ENCODE results near the gene YWHAG.
"Not testable (repeated sequence)": the region's sequence is repeated elsewhere in the genome, so short reads cannot be mapped to it uniquely, and the experiment has no call there.

The YWHAG gene

GRCh38 chr7:76358481-76359110 lies at the start of gene YWHAG:
Gene YWHAG, minus strand, starts transcription at chr7:76358991. Its CDS starts 183 bp downstream, at chr7:76358808.
- Mint-ChIP-seq H3K9me3 (no peaks in the 10 kb centered on the region), H3K4me1 (peaks cover 25% of the 10 kb centered on the region), H3K36me3 (peaks cover 10% of the 10 kb centered on the region), H3K27ac (peak within 1 kb of the TSS; percentile 97), H3K4me3 (peak within 1 kb of the TSS; percentile 97), H3K27me3 (no peaks in the 10 kb centered on the region)
- DNase-seq (ENCODE audit: low spot score in 2 of 2) (peak; percentile 87 to 93), ATAC-seq (ENCODE audit: low read depth) (peak; percentile 74)

- H3K4me3 Mint-ChIP-seq = no peak overlapping the region
- peaks cover 6% of the 10 kb centered on the region for H3K4me1 Mint-ChIP-seq
- no peak for ATAC-seq (ENCODE audit: low read depth)
- H3K36me3 Mint-ChIP-seq = no peaks in the 10 kb centered on the region
- no peak for DNase-seq (ENCODE audit: low spot score in 2 of 2)
- no peaks in the 10 kb centered on the region for H3K9me3 Mint-ChIP-seq
- peaks cover 2% of the 10 kb centered on the region for H3K27me3 Mint-ChIP-seq
- H3K27ac Mint-ChIP-seq = no peak overlapping the region
Observed at GRCh38 chr7:76408121-76408560, 49.4 kb upstream of the YWHAG start.

GRCh38 chr7:76407718-76408117 lies 48.9 kb upstream of the YWHAG start:
- Mint-ChIP-seq H3K4me1 (peaks cover 6% of the 10 kb centered on the region), H3K27me3 (peaks cover 2% of the 10 kb centered on the region), H3K9me3 (no peaks in the 10 kb centered on the region), H3K4me3 (no peak overlapping the region), H3K27ac (no peak overlapping the region), H3K36me3 (no peaks in the 10 kb centered on the region)
- ATAC-seq (ENCODE audit: low read depth) = no peak
- no peak for DNase-seq (ENCODE audit: low spot score in 2 of 2)

- no peaks in the 10 kb centered on the region for H3K9me3 Mint-ChIP-seq
- no peak overlapping the region for H3K4me3 Mint-ChIP-seq
- H3K36me3 Mint-ChIP-seq = no peaks in the 10 kb centered on the region
- ATAC-seq (ENCODE audit: low read depth) = no peak
- no peaks in the 10 kb centered on the region for H3K27me3 Mint-ChIP-seq
- no peak for DNase-seq (ENCODE audit: low spot score in 2 of 2)
- H3K4me1 Mint-ChIP-seq = peaks cover 6% of the 10 kb centered on the region
- no peak overlapping the region for H3K27ac Mint-ChIP-seq
Observed at GRCh38 chr7:76405738-76406137, 46.9 kb upstream of the YWHAG start.

GRCh38 chr7:76403780-76404494 lies 45.1 kb upstream of the YWHAG start:
- no peak overlapping the region for H3K4me3 Mint-ChIP-seq
- ATAC-seq (ENCODE audit: low read depth) (peak; percentile 67), DNase-seq (ENCODE audit: low spot score in 2 of 2) (no peak)
- H3K9me3 Mint-ChIP-seq = no peaks in the 10 kb centered on the region
- H3K27ac Mint-ChIP-seq = peak overlapping the region; percentile 32
- peaks cover 6% of the 10 kb centered on the region for H3K4me1 Mint-ChIP-seq
- H3K27me3 Mint-ChIP-seq = no peaks in the 10 kb centered on the region
- H3K36me3 Mint-ChIP-seq = no peaks in the 10 kb centered on the region

GRCh38 chr7:76403097-76403496 lies 44.3 kb upstream of the YWHAG start:
- not testable (repeated sequence) for H3K27ac Mint-ChIP-seq; H3K9me3 Mint-ChIP-seq; H3K4me1 Mint-ChIP-seq; ATAC-seq (ENCODE audit: low read depth); H3K27me3 Mint-ChIP-seq; H3K36me3 Mint-ChIP-seq; DNase-seq (ENCODE audit: low spot score in 2 of 2); H3K4me3 Mint-ChIP-seq

- Mint-ChIP-seq H3K4me1 (peaks cover 13% of the 10 kb centered on the region), H3K36me3 (no peaks in the 10 kb centered on the region), H3K27ac (no peak overlapping the region), H3K27me3 (no peaks in the 10 kb centered on the region), H3K9me3 (no peaks in the 10 kb centered on the region), H3K4me3 (no peak overlapping the region)
- no peak for DNase-seq (ENCODE audit: low spot score in 2 of 2)
- no peak for ATAC-seq (ENCODE audit: low read depth)
Observed at GRCh38 chr7:76400248-76400647, 41.5 kb upstream of the YWHAG start.

GRCh38 chr7:76397409-76398183 lies 38.8 kb upstream of the YWHAG start:
- DNase-seq (ENCODE audit: low spot score in 2 of 2) = peak; percentile 60 to 61
- Mint-ChIP-seq H3K4me3 (peak overlapping the region; percentile 86), H3K36me3 (no peaks in the 10 kb centered on the region), H3K4me1 (peaks cover 11% of the 10 kb centered on the region), H3K27ac (no peak overlapping the region), H3K27me3 (no peaks in the 10 kb centered on the region), H3K9me3 (no peaks in the 10 kb centered on the region)
- peak; percentile 50 for ATAC-seq (ENCODE audit: low read depth)

- no peak for ATAC-seq (ENCODE audit: low read depth)
- DNase-seq (ENCODE audit: low spot score in 2 of 2) = no peak
- Mint-ChIP-seq H3K27me3 (no peaks in the 10 kb centered on the region), H3K4me3 (peak overlapping the region; percentile 86), H3K36me3 (no peaks in the 10 kb centered on the region), H3K9me3 (no peaks in the 10 kb centered on the region), H3K4me1 (peaks cover 11% of the 10 kb centered on the region), H3K27ac (no peak overlapping the region)
Observed at GRCh38 chr7:76396864-76397263, 38.1 kb upstream of the YWHAG start.

- no peak for DNase-seq (ENCODE audit: low spot score in 2 of 2)
- no peaks in the 10 kb centered on the region for H3K27me3 Mint-ChIP-seq
- no peaks in the 10 kb centered on the region for H3K36me3 Mint-ChIP-seq
- no peak for ATAC-seq (ENCODE audit: low read depth)
- H3K4me1 Mint-ChIP-seq = peaks cover 11% of the 10 kb centered on the region
- no peak overlapping the region for H3K27ac Mint-ChIP-seq
- no peaks in the 10 kb centered on the region for H3K9me3 Mint-ChIP-seq
- H3K4me3 Mint-ChIP-seq = no peak overlapping the region
Observed at GRCh38 chr7:76395965-76396726, 37.4 kb upstream of the YWHAG start.

- peaks cover 11% of the 10 kb centered on the region for H3K4me1 Mint-ChIP-seq
- H3K4me3 Mint-ChIP-seq; DNase-seq (ENCODE audit: low spot score in 2 of 2); H3K27ac Mint-ChIP-seq; H3K36me3 Mint-ChIP-seq; H3K9me3 Mint-ChIP-seq; H3K27me3 Mint-ChIP-seq; ATAC-seq (ENCODE audit: low read depth): not testable (repeated sequence)
Observed at GRCh38 chr7:76395605-76395964, 36.8 kb upstream of the YWHAG start.

- H3K36me3 Mint-ChIP-seq = no peaks in the 10 kb centered on the region
- no peaks in the 10 kb centered on the region for H3K9me3 Mint-ChIP-seq
- no peaks in the 10 kb centered on the region for H3K27me3 Mint-ChIP-seq
- no peak for ATAC-seq (ENCODE audit: low read depth)
- H3K4me1 Mint-ChIP-seq = peaks cover 11% of the 10 kb centered on the region
- peak overlapping the region; percentile 24 for H3K4me3 Mint-ChIP-seq
- no peak for DNase-seq (ENCODE audit: low spot score in 2 of 2)
- H3K27ac Mint-ChIP-seq = no peak overlapping the region
Observed at GRCh38 chr7:76394957-76395356, 36.2 kb upstream of the YWHAG start.

GRCh38 chr7:76393116-76394031 lies 34.6 kb upstream of the YWHAG start:
- Mint-ChIP-seq H3K36me3 (no peaks in the 10 kb centered on the region), H3K4me1 (peaks cover 9% of the 10 kb centered on the region), H3K9me3 (no peaks in the 10 kb centered on the region), H3K4me3 (peak overlapping the region; percentile 86), H3K27ac (peak overlapping the region; percentile 88), H3K27me3 (no peaks in the 10 kb centered on the region)
- peak; percentile 83 to 89 for DNase-seq (ENCODE audit: low spot score in 2 of 2)
- ATAC-seq (ENCODE audit: low read depth) = peak; percentile 84
